GM21528 (cell line): Measurements from ENCODE around the gene GOLGA2.
"Not testable (repeated sequence)": the region's sequence is repeated elsewhere in the genome, so short reads cannot be mapped to it uniquely, and the experiment has no call there.

Source experiments
- ATAC-seq: cut with Tn5 transposase; IDR thresholded peaks from one replicate; pipeline ENCODE4 v1.9.1; 2021; ENCODE audit warnings: mild to moderate bottlenecking, moderate library complexity; ENCODE audit not compliant: unreplicated experiment, low FRiP score

GOLGA2 gene

GRCh38 chr9:128296340-128297220 lies 20.8 kb upstream of the GOLGA2 start:
- ATAC-seq: no peak

- no peak for ATAC-seq
Observed at GRCh38 chr9:128294142-128294541, 18.3 kb upstream of the GOLGA2 start.

DNA sequence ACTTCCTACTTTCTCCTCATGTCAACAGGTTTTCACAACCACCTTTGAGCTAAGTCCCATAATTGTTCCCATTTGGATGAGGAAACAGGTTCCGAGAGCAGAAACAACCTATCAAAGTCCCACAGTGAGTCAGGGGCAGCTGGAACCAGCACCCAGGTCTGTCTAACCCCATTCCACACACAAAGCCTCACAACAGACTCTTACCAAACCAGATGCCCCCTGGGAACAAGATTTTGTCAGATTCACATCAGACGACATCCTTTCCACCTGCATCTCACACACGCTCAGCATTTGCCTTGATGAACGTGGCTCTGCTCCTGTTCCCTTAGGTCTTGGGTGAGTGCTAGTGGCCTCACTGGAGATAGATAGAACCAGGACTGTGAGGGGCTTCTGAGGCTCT lies 17.3 kb upstream of the GOLGA2 start:
- no peak for ATAC-seq

- ATAC-seq: no peak
Observed at GRCh38 chr9:128292009-128292408, 16.2 kb upstream of the GOLGA2 start.

GRCh38 chr9:128288273-128289004 lies 12.6 kb upstream of the GOLGA2 start:
- no peak for ATAC-seq

DNA sequence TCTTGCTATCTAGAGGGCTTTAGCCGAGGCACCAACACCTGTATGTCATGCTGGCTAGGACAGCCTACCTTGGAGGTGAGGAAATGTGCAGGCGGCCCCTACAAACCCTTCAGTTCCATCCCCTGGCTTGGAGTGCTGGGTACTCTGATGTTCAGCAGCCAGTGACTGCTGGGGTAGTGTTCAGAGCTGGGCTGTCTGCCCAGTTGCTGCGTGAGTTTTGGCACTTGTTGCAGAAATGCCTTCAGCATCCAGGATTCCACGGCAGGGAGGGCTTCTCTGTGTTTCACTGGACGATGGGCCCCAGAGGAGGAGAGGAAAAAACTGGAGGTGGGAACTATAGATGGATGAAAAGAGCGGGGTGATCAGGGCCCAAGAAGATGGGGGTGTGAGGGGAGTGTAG lies 10.6 kb upstream of the GOLGA2 start:
- ATAC-seq: no peak

GRCh38 chr9:128285033-128285784 lies 9.4 kb upstream of the GOLGA2 start:
- no peak for ATAC-seq

- ATAC-seq: no peak
Observed at GRCh38 chr9:128282500-128282899, 6.7 kb upstream of the GOLGA2 start.

- no peak for ATAC-seq
Observed at GRCh38 chr9:128280084-128280622, 4.3 kb upstream of the GOLGA2 start.

DNA sequence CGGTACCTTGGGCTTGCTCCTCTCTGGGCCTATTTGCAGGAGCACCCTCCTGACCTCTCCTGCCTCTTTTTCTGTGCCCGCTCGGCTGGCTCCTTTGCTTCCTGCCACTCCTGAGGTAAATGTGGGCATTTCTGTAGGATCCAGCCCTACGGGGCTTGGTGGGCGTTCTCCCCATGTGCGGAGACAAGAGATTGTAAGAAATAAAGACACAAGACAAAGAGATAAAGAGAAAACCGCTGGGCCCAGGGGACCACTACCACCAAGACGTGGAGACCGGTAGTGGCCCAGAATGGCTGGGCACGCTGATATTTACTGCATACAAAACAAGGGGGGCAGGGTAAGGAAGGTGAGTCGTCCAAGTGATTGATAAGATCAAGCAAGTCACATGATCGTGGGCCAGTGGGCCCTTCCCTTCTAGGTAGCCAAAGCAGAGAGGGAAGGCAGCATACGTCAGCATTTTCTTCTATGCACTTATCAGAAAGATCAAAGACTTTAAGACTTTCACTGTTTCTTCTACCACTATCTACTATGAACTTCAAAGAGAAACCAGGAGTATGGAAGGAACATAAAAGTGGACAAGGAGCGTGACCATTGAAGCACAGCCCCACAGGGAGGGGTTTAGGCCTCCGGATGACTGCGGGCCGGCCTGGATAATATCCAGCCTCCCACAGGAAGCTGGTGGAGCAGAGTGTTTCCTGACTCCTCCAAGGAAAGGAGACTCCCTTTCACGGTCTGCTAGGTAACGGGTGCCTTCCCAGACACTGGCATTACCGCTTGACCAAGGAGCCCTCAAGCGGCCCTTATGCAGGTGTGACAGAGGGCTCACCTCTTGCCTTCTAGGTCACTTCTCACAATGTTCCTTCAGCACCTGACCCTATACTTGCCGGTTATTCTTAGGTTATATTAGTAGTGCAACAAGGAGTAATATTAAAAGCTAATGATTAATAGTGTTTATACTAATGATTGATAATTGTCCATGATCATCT lies 3.6 kb upstream of the GOLGA2 start:
- not testable (repeated sequence) for ATAC-seq

DNA sequence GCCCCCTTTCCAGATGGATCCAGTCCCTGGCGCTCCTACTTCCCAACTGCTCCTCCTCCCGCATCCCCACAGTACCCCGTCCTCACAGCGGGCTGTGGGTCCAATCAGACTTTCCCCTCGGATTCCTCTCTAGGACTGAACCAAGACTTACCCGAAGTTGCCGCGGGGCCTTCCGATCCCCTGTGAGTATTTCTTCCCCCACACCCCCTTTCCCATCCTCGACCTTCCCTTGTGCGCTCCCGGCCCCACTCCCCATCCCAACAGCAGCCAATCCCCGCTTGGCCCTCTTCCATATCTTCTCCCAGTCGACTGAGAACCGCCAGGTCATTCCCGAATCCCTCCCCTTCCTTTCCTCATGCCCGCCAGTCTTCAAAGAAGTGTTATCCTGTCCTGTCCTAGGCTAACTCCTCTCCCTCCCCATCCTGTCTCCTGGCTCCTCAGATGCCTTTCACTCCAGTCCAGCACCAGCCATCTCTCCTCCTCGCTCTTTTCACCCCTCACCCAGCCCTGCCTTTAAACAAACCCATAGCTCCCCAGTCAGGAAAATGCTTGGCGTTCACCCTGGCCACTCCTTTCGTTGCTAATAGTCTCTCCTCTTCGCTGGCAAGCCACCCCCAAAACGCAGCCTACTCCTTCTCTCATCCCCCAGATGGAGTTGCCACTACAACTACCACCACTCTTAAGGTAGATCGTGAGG lies 915 bp upstream of the GOLGA2 start:
- no peak for ATAC-seq

- peak; percentile 95 for ATAC-seq
Observed at GRCh38 chr9:128276008-128276573, 284 bp upstream of the GOLGA2 start, which contains the start of gene SWI5. TSS of gene SWI5 (plus strand) at chr9:128276276.

DNA sequence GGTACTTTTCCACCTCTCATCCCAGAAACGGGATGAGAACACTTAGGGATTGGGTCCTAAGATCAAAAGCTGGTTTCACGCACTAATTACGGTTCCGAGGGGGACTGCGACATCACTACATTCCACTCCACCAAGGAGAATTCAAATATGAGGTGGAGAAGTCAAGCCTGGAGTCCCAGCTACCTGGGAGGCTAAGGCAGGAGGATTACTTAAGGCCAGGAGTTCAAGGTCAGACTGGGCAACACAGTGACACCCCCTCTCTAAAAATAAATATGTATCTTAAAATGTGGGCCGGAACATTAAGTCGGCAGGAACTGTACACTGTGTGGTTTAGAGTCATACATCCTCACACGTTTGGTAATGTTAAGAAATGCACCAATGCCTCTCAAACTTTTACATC lies 1.6 kb downstream of the GOLGA2 start:
- ATAC-seq: no peak

DNA sequence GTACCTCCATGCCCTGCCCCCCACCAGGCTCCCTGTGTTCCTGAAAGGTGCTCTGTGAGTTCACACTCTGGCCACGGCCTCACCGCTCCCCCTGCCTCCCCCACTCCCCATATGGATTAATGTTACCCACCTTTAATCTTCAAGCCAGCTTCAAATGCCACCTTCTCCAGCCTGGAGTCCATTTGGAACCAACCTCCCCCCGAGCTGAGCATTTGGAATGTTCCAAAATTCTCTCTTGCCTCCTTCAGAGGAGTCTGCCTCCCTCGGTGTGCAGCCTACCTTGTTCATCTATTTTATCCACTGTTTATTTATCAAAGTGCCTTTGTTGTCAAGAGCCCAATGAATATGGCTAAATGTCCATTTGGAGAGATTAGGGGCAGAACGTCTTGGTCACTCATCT lies 4.3 kb downstream of the GOLGA2 start:
- no peak for ATAC-seq

DNA sequence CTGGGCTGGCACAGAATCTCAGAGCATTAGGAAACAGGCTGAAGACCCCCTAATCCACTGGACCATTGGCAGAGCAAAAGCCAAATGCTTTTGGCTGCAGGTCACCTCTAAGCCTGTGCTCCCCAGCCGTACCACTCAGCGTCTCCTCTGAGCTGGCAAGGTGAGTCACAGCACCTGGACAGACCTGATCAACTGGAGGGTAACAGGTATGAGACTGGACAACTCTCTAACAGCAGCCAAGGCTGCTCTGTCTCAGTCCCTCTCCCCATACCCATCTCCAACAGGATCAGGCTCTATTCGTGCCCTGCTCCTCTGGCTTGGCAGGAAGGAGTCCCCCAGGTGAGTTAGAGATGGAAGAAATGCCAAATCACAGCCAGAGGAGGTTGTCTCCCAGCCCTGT lies 4.7 kb downstream of the GOLGA2 start:
- ATAC-seq: no peak

DNA sequence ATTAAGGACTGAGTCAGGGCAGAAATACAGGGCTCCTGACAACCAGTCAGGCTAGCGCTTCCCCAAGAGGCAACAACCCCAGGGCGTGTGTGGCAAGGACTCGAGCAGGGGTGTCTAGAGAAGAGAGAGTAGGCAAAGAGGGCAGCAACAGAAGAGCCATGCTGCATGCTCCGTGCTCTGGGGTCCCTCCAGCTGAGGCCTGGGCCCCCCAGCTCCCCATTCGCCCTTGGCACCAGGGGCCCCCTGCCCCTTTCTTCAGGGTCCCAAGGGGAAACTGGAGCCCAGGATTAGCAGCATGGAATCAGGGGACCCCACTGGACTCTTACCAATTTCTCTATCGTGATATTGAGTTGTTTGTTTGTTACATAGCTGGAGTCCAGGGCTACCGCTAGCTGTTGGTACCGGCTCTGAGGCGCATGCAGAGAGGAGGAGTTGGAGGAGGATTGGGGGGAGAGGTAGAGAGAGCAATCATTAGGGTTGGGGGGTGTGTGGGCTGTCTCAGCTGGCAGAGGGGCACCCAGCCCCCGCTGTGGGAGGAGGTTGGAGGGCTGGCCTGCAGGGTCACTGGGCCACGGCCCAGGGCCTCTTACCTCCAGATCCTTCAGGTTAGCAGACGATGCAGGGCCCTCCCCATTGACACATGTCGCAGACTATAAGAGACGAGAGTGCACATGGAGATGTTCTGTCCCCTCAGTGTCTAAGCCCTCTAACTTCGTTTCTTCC lies 8.8 kb downstream of the GOLGA2 start:
- ATAC-seq: no peak

DNA sequence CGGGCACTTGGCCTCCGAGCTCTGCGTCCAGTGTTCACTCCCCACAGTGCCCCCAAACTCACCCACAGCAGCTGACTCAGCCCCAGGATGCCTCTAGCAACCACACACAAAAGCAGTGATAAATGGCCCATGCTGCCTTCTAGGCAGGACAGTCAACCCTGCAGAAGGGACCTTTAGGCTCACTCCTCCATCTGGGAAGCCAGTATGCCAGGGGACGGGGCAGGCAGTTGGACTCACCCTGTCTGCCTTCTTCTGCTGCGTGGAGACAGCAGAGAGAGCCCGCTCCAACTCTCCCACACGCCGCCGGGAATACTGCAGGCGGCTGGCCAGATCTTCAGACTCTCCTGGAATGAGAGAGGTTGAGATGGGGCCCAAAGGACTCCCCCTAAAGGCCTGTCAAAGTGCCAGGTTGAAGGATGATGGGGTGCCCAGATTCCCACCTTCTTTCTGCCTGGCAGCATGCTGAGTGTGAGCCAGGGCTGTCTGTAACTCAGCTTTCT lies 10.4 kb downstream of the GOLGA2 start:
- no peak for ATAC-seq

- ATAC-seq: no peak
Observed at GRCh38 chr9:128262687-128263086, 13.1 kb downstream of the GOLGA2 start.
